HepG2 (cell line): ENCODE data around the gene ZMPSTE24.

ENCODE experiments used
- GPBP1L1 ChIP-seq: sonication (generic); formaldehyde crosslinking; IDR thresholded peaks from 2 replicates; pipeline ENCODE4 v1.5.0; 2020; ENCODE audit warnings: mild to moderate bottlenecking, missing genetic modification reagents
- MTF1 ChIP-seq: sonication (generic); formaldehyde crosslinking; IDR thresholded peaks from 2 replicates; pipeline ENCODE4 v1.5.0; 2020; ENCODE audit warnings: missing genetic modification reagents
- POLR2A ChIP-seq, 2 experiments: IDR thresholded peaks; 2 replicates each; pipeline ENCODE4 v1.6.1; 2011; ENCODE audit warnings: low read depth in 2 of 2, low read length in 2 of 2, mild to moderate bottlenecking in 1 of 2, moderate library complexity in 1 of 2; ENCODE audit not compliant: insufficient read depth in 1 of 2

GRCh38 chr1:40315239-40315794 lies 57.3 kb downstream of the ZMPSTE24 start:
- no peak for TF ChIP-seq MTF1 (CRISPR knock-in tag)
- TF ChIP-seq GPBP1L1 = no peak
- TF ChIP-seq POLR2A (IDR thresholded peaks at IDR 0.05; ENCODE audit: insufficient read depth in 1 of 2, low read depth in 2 of 2, low read length in 2 of 2) = peak; percentile 75 to 76
